Measurements from ENCODE around the gene TANC1. TPM values are rescaled to one million over a fixed set of nuclear protein-coding genes. Genes with fewer than 3 reads are reported as not detected.

TANC1 gene
- total RNA-seq, 1 experiment from 2014 or later: 2.5 TPM

- H3K27ac ChIP-seq (ENCODE audit: insufficient read length, low read depth, low read length): no peak overlapping the region
- no peak overlapping the region for H2AFZ ChIP-seq (ENCODE audit: low read length)
- H3K36me3 Mint-ChIP-seq (ENCODE audit: insufficient read depth in 1 of 3, low read depth in 3 of 3): peaks cover 0 to 4% (median 4%) of the 10 kb centered on the region in 3 experiments; a peak in 3 of 7 replicates
- no peak overlapping the region for H3K4ac ChIP-seq (ENCODE audit: low read depth, low read length)
- no peak overlapping the region for H2BK12ac ChIP-seq (ENCODE audit: insufficient read length, low read depth, low read length)
- H4K8ac ChIP-seq (replicated peaks; ENCODE audit: insufficient read length, low read depth, low read length): no peak overlapping the region
- H2BK20ac ChIP-seq (ENCODE audit: low read depth, low read length, poor library complexity, severe bottlenecking): no peak overlapping the region
- H3K4me1 ChIP-seq (ENCODE audit: insufficient read depth, low read length): no peaks in the 10 kb centered on the region
- no peak overlapping the region for H3K14ac ChIP-seq (ENCODE audit: insufficient read depth, low read length)
- H2AK5ac ChIP-seq (ENCODE audit: insufficient read length, low read length): no peak overlapping the region
- H3K4me3 Mint-ChIP-seq: no peak overlapping the region
- no peak for TF ChIP-seq CTCF (conservative IDR thresholded peaks at IDR 0.05)
- no peaks in the 10 kb centered on the region for H3K27me3 Mint-ChIP-seq (ENCODE audit: low read depth)
- no peaks in the 10 kb centered on the region for H3K79me2 ChIP-seq (ENCODE audit: insufficient read depth, low read length)
- H2BK120ac ChIP-seq (ENCODE audit: low read depth, low read length, poor library complexity, severe bottlenecking): no peak overlapping the region
- no peak overlapping the region for H3K56ac ChIP-seq (ENCODE audit: insufficient read length, low read depth, low read length)
- H2BK5ac ChIP-seq (ENCODE audit: insufficient read length, low read length): no peak overlapping the region
- no peak overlapping the region for H4K5ac ChIP-seq (ENCODE audit: insufficient read length, low read depth, low read length)
- no peak overlapping the region for H3K18ac ChIP-seq (ENCODE audit: insufficient read length, low read depth, low read length)
- peaks cover 7 to 8% of the 10 kb centered on the region in 2 experiments; a peak in 3 of 4 replicates for H3K4me1 Mint-ChIP-seq
- no peaks in the 10 kb centered on the region for H3K27me3 ChIP-seq (ENCODE audit: insufficient read depth, low read length)
- H3K27ac Mint-ChIP-seq: no peak overlapping the region
- H4K20me1 ChIP-seq (ENCODE audit: control insufficient read depth, insufficient read depth, insufficient read length): no peaks in the 10 kb centered on the region
- H3K9me3 Mint-ChIP-seq: no peaks in the 10 kb centered on the region; a peak in 1 of 5 replicates
- H3K23me2 ChIP-seq (ENCODE audit: insufficient read length, low read depth, low read length, poor library complexity, severe bottlenecking): no peaks in the 10 kb centered on the region
- no peak overlapping the region for H3K9ac ChIP-seq (ENCODE audit: extremely low read depth, insufficient read length, low read length)
- no peak overlapping the region for H3K23ac ChIP-seq (ENCODE audit: insufficient read length, low read depth, low read length)
- no peaks in the 10 kb centered on the region for H3K9me3 ChIP-seq (ENCODE audit: control insufficient read depth, low read depth, low read length)
- no CpG with 5 or more reads among the region's 4 CpGs for WGBS (ENCODE audit: extremely low coverage, insufficient read length, low lambda C conversion rate)
- no peak overlapping the region for H4K91ac ChIP-seq (ENCODE audit: insufficient read length, low read depth, low read length)
- H3K79me1 ChIP-seq (ENCODE audit: insufficient read depth, low read depth, low read length, poor library complexity, severe bottlenecking): no peaks in the 10 kb centered on the region
- H3T11ph ChIP-seq (ENCODE audit: low read length): no peak overlapping the region
- H2BK15ac ChIP-seq (ENCODE audit: low read depth, low read length): no peak overlapping the region
- H3K4me2 ChIP-seq (ENCODE audit: insufficient read depth, insufficient read length, low read length): no peak overlapping the region
- no peak for DNase-seq
Observed at GRCh38 chr2:159179696-159180095, 211.3 kb downstream of the TANC1 start.
